Hepatocyte (in vitro differentiated cells): ENCODE measurements around the gene DNAH3.

Source experiments
- CTCF ChIP-seq: fragments of 200-600 bp; sonication (generic); IDR thresholded peaks from 2 replicates; pipeline ENCODE4 v1.5.1; 2016; ENCODE audit warnings: antibody characterized with exemption, mild to moderate bottlenecking; ENCODE audit not compliant: poor library complexity
- EZH2 ChIP-seq: fragments of 200-600 bp; sonication (generic); IDR thresholded peaks from 2 replicates; pipeline ENCODE4 v1.6.1; 2016; ENCODE audit warnings: antibody characterized with exemption, mild to moderate bottlenecking, borderline replicate concordance
- EZH2phosphoT487 ChIP-seq: fragments of 200-600 bp; sonication (generic); IDR thresholded peaks from one replicate; pipeline ENCODE4 v1.6.1; 2018; ENCODE audit warnings: antibody characterized with exemption, mild to moderate bottlenecking, low read depth, moderate library complexity; ENCODE audit not compliant: unreplicated experiment, severe bottlenecking

GRCh38 chr16:20997147-20997546 is 153.5 kb downstream of the DNAH3 start:
- TF ChIP-seq CTCF: no peak
- no peak for TF ChIP-seq EZH2phosphoT487
- no peak for TF ChIP-seq EZH2
